GM12878 (cell line): ENCODE results near the gene CREG2.

ENCODE experiments used
- BRCA1 ChIP-seq: IDR thresholded peaks from 2 replicates; pipeline ENCODE4 v1.6.1; 2011; ENCODE audit warnings: low read depth, low read length, improper control_type of control experiment
- CREM ChIP-seq: IDR thresholded peaks from 2 replicates; pipeline ENCODE4 v1.6.1; 2014; ENCODE audit warnings: antibody characterized with exemption, low read depth
- CTCF ChIP-seq, 3 experiments: IDR thresholded peaks in 2 of 3; conservative IDR thresholded peaks in 1 of 3; 2 replicates each; pipeline ENCODE4 v1.5.1; 2011; ENCODE audit warnings: low read depth in 3 of 3, low read length in 3 of 3, mild to moderate bottlenecking in 3 of 3, control low read depth in 2 of 3, moderate library complexity in 2 of 3, inconsistent platforms in 1 of 3, mixed read lengths in 1 of 3; ENCODE audit not compliant: control insufficient read depth in 2 of 3, insufficient read depth in 1 of 3; ENCODE audit errors: extremely low read depth in 1 of 3
- EGR1 ChIP-seq, 2 experiments: IDR thresholded peaks; 1 replicate in 1 of 2; 2 replicates in 1 of 2; pipeline ENCODE4 v1.6.1; 2011 to 2012; ENCODE audit warnings: low read depth in 2 of 2, low read length in 2 of 2, borderline replicate concordance in 1 of 2, mild to moderate bottlenecking in 1 of 2, moderate library complexity in 1 of 2
- EP300 ChIP-seq, 2 experiments: fragments of 150-350 bp in 1 of 2; IDR thresholded peaks; 2 replicates each; pipeline ENCODE4 v1.6.1; 2011 to 2012; ENCODE audit warnings: low read depth in 2 of 2, low read length in 2 of 2, borderline replicate concordance in 1 of 2, improper control_type of control experiment in 1 of 2, inconsistent platforms in 1 of 2; ENCODE audit not compliant: control insufficient read depth in 1 of 2
- ESRRA ChIP-seq: IDR thresholded peaks from 2 replicates; pipeline ENCODE4 v1.6.1; 2012; ENCODE audit warnings: mild to moderate bottlenecking, low read length, improper control_type of control experiment
- MXI1 ChIP-seq: fragments of 150-350 bp; IDR thresholded peaks from 2 replicates; pipeline ENCODE4 v1.6.1; 2011; ENCODE audit warnings: low read depth, mild to moderate bottlenecking, inconsistent platforms, low read length, improper control_type of control experiment
- POLR2A ChIP-seq: IDR thresholded peaks from 2 replicates; pipeline ENCODE4 v1.6.1; 2011; ENCODE audit warnings: low read depth, mild to moderate bottlenecking, low read length
- RCOR1 ChIP-seq: conservative IDR thresholded peaks from 2 replicates; pipeline ENCODE4 v1.6.1; 2012; ENCODE audit warnings: low read depth, low read length, improper control_type of control experiment
- TAF1 ChIP-seq: IDR thresholded peaks from 2 replicates; pipeline ENCODE4 v1.6.1; 2011; ENCODE audit warnings: mild to moderate bottlenecking, low read depth, low read length, borderline replicate concordance
- TF ChIP-seq, protein P1 (sequence below): fragments of 450-650 bp; IDR thresholded peaks from 2 replicates; pipeline ENCODE4 v1.6.1; 2017; ENCODE audit warnings: mild to moderate bottlenecking
- TF ChIP-seq, protein P2 (sequence below): IDR thresholded peaks from 2 replicates; pipeline ENCODE4 v1.6.1; 2011; ENCODE audit warnings: mild to moderate bottlenecking, low read depth, low read length, moderate library complexity; ENCODE audit not compliant: insufficient replicate concordance

GRCh38 chr2:101395545-101396315, 8.4 kb upstream of the CREG2 start:
- no peak for TF ChIP-seq CTCF (IDR thresholded peaks at IDR 0.05 in 2 of 3, conservative IDR thresholded peaks at IDR 0.05 in 1 of 3; ENCODE audit: control insufficient read depth in 2 of 3, extremely low read depth in 1 of 3, insufficient read depth in 1 of 3, low read depth in 3 of 3, low read length in 3 of 3)
- TF ChIP-seq EGR1 (IDR thresholded peaks at IDR 0.05; ENCODE audit: borderline replicate concordance in 1 of 2, low read depth in 2 of 2, low read length in 2 of 2), result no peak
- TF ChIP-seq POLR2A, result no peak
- TF ChIP-seq MXI1, result no peak
- TF ChIP-seq, protein P1, sequence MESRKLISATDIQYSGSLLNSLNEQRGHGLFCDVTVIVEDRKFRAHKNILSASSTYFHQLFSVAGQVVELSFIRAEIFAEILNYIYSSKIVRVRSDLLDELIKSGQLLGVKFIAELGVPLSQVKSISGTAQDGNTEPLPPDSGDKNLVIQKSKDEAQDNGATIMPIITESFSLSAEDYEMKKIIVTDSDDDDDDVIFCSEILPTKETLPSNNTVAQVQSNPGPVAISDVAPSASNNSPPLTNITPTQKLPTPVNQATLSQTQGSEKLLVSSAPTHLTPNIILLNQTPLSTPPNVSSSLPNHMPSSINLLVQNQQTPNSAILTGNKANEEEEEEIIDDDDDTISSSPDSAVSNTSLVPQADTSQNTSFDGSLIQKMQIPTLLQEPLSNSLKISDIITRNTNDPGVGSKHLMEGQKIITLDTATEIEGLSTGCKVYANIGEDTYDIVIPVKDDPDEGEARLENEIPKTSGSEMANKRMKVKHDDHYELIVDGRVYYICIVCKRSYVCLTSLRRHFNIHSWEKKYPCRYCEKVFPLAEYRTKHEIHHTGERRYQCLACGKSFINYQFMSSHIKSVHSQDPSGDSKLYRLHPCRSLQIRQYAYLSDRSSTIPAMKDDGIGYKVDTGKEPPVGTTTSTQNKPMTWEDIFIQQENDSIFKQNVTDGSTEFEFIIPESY, result no peak
- TF ChIP-seq, protein P2, sequence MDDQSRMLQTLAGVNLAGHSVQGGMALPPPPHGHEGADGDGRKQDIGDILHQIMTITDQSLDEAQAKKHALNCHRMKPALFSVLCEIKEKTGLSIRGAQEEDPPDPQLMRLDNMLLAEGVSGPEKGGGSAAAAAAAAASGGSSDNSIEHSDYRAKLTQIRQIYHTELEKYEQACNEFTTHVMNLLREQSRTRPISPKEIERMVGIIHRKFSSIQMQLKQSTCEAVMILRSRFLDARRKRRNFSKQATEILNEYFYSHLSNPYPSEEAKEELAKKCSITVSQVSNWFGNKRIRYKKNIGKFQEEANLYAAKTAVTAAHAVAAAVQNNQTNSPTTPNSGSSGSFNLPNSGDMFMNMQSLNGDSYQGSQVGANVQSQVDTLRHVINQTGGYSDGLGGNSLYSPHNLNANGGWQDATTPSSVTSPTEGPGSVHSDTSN, result no peak
- no peak for TF ChIP-seq TAF1
- TF ChIP-seq ESRRA, result no peak
- TF ChIP-seq BRCA1, result no peak
- TF ChIP-seq RCOR1, result no peak
- no peak for TF ChIP-seq EP300 (IDR thresholded peaks at IDR 0.05; ENCODE audit: borderline replicate concordance in 1 of 2, control insufficient read depth in 1 of 2, low read depth in 2 of 2, low read length in 2 of 2)
- TF ChIP-seq CREM, result no peak
